ENCODE measurements around the gene TFPT.

Gene TFPT

GRCh38 chr19:54069470-54069869, 46.0 kb downstream of the TFPT start:
- DNase-seq, result no peak

GRCh38 chr19:54063350-54064116, 51.9 kb downstream of the TFPT start, which contains the start of gene VSTM1:
VSTM1 (minus strand) TSS chr19:54063897; CDS start chr19:54063777, 120 bp downstream.
- DNase-seq, result no peak

- no peak for DNase-seq
Measured at GRCh38 chr19:54062643-54063042, 52.8 kb downstream of the TFPT start.
